ENCODE data around the gene ARHGAP27.
"Not testable (repeated sequence)": the region's sequence is repeated elsewhere in the genome, so short reads cannot be mapped to it uniquely, and the experiment has no call there.

ARHGAP27 gene

DNA sequence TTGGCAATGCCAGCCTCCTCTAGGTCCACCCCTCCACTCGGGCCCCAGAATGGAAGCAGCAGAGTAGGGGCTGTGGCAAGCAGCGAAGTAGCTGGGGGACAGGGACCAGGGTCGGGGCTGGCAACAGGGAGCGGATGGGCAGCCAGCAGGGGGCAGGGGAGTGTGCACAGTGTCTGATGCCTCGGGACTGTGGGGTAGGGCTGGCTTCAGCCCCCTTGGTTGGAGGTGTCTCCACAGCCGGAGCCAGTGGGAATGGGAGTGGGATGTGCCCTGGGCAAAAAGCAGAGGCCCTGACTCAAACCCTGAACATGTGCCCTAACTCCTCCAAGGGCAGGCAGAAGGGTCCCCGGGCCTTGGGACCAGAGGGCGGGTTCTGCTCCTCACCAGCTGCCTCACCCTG is 18.5 kb upstream of the ARHGAP27 start:
- no peak for TF ChIP-seq CTCF (conservative IDR thresholded peaks at IDR 0.05; ENCODE audit: low read length)
- H3K4me3 ChIP-seq (ENCODE audit: low read length), result no peak overlapping the region
- no peak for DNase-seq (ENCODE audit: low read depth)

- not testable (repeated sequence) for H3K4me3 ChIP-seq (ENCODE audit: low read length); DNase-seq (ENCODE audit: low read depth)
Measured at GRCh38 chr17:45449708-45450329, 17.1 kb upstream of the ARHGAP27 start.

GRCh38 chr17:45449260-45449659 is 16.6 kb upstream of the ARHGAP27 start:
- not testable (repeated sequence) for DNase-seq (ENCODE audit: low read depth); H3K4me3 ChIP-seq (ENCODE audit: low read length)

DNA sequence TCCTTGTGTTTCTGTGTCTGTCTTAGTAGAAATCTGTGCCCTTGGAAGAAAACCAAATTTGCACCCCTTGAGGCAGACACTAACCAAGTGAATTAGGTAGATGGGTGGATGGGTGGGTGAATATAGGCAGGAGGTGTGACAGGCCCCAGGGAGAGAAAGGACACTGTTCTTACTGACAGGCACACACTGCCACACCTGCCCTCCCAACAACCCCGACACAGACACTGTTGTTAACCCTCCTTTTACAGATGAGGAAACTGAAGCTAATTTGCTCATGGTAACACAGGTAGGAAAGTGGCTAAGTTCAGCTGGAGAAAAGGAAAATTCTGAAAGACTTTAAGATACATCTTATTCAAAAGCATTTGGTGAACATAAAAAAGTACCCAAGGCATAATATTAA is 15.8 kb upstream of the ARHGAP27 start:
- not testable (repeated sequence) for H3K4me3 ChIP-seq (ENCODE audit: low read length); DNase-seq (ENCODE audit: low read depth)

GRCh38 chr17:45448066-45448465 is 15.4 kb upstream of the ARHGAP27 start:
- H3K4me3 ChIP-seq (ENCODE audit: low read length); DNase-seq (ENCODE audit: low read depth): not testable (repeated sequence)

DNA sequence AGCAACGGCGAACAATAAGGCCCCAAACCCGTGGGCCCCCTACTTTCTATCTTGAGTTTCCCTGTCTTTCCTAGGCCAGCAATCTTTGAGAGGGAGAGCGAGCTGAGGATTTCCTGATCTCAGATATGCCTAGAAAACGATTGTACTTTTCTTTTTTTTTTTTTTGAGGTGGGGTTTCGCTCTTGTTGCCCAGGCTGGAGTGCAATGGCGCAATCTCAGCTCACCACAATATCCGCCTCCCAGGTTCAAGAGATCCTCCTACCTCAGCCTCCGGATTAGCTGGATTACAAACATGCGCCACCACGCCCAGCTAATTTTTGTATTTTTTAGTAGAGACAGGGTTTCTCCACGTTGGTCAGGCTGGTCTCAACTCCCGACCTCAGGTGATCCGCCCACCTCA is 15.0 kb upstream of the ARHGAP27 start:
- H3K4me3 ChIP-seq (ENCODE audit: low read length); DNase-seq (ENCODE audit: low read depth): not testable (repeated sequence)

DNA sequence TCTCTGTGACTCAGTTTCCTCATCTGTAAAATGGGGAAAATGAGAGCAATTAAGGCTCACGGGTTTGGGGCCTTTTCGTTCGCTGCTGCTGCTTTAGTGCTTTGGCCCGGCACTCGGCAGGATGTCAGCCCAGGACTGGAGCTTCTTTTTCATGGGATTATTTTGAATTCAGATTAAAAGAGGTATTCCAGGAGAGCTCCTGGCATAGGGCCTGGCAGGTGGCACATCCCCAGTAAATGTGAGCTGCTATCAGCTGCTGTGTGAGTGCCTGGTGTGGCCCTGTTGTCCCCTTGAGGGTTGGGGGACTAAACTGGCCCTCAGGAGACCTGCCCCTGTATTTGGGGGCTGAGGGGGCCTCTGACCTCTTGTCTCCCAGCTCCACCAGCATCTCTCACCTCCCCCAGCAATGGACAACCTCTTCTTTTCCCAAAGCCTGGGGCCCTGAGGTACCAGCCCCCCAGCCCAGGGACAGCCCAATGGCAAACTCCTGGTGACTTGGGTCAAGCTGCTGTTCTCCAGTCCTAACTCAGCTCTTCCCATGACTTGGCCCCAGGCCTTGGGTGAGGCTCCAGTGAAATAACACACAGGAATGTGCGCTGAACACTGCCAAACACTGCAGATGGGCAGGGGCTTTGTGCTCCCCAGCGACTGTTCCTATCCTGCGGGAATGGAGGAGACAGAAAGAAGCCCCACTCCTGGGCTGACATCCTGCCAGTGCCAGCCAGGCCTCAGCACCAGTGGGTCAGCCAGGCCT is 14.4 kb upstream of the ARHGAP27 start:
- DNase-seq (ENCODE audit: low read depth), result peak; percentile 61
- not testable (repeated sequence) for H3K4me3 ChIP-seq (ENCODE audit: low read length)

DNA sequence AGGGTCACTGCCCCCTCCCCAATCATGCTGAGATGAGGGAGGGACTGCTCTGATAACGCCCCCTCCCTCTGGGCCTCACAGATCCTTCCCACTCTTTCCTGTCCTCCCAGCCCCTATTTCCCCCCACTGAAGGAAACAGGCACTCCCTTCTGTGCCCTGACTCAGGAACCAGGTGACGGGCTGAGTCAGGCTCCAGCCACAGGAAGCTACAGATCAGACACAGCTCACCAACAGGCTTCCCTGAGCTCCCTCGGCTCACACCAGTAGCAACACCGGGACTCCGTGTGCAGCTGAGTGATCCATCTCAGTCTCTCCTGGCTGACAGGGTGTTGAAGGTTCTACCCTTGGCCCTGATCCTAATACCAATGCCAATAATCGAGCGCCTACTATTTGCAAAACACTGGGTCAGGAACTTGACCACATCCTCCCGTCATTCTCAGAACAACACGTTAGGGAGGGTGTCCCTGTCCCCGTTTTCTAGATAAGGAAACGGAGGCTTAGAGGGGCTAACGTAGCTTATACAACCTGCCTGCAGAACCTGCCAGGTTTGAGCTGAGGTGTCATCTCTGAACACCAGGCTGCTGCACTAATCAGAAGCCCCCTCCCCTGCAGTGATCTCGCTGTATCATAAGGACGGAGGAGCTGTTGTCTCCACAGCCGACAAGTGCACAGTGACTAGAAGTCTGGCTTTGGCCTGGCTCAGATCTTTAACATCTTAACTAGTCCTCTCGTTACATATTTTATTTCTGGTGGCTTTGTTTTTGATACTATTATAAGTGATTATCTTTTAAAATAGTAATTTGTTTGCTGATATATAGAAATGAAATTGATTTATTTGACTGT is 13.5 kb upstream of the ARHGAP27 start:
- DNase-seq (ENCODE audit: low read depth), result peak; percentile 52
- H3K4me3 ChIP-seq (ENCODE audit: low read length), result not testable (repeated sequence)

GRCh38 chr17:45444856-45445820 is 12.5 kb upstream of the ARHGAP27 start:
- not testable (repeated sequence) for H3K4me3 ChIP-seq (ENCODE audit: low read length); DNase-seq (ENCODE audit: low read depth)

GRCh38 chr17:45444301-45444700 is 11.6 kb upstream of the ARHGAP27 start:
- not testable (repeated sequence) for H3K4me3 ChIP-seq (ENCODE audit: low read length); DNase-seq (ENCODE audit: low read depth)

DNA sequence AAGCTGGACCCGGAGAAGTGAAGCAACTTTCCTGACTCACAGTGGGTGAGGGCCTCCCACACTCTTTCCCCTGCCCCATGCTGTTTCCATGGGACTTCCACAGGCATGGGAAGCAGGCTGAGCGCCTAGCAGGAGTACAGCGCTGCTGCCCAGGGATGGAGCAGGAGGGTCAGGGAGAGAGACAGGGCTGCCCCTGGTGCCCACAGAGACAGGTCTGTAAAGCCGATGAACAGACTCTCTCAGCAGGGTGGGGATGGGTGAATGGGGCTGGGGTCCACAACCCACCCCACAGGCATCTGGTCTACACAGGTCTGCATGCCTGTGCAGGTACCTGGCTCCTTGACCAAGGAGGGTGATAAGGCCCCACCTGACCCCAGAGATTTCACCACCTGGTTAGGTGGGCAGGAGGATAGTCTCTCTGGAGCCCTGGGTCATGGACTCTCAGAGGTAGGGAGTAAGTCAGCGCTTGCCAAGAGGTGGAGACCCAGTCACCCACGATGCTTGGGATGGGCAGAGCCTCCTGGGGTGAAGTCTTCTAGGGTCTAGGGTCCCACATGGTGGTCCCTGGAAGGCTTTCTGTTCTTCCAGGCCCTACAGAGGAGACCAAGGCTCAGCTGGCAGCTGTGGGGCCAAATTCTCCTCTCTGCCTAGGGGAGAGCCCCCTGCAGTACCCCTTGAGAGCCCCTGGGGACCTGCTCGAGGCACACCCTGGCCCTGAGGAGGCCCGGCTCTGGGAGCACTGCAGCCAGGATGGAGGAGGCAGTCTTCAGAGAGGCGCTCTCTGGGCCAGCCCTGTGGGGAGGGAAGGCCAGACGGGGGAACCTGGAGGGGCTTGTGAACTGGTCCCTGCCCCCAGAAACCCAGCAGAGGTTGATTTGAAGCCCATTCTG is 10.9 kb upstream of the ARHGAP27 start:
- H3K4me3 ChIP-seq (ENCODE audit: low read length); DNase-seq (ENCODE audit: low read depth): not testable (repeated sequence)
